ENCODE measurements around the gene ADAM8.

- TF ChIP-seq RFX5 (IDR thresholded peaks at IDR 0.05; ENCODE audit: low read depth, low read length) (no peak), POLR2A (IDR thresholded peaks at IDR 0.05; ENCODE audit: low read depth, low read length) (no peak), CTCF (conservative IDR thresholded peaks at IDR 0.05; ENCODE audit: low read depth, low read length) (no peak), RAD21 (IDR thresholded peaks at IDR 0.05; ENCODE audit: low read length) (no peak), NFE2L2 (IDR thresholded peaks at IDR 0.05; ENCODE audit: low read depth, low read length) (no peak), BHLHE40 (IDR thresholded peaks at IDR 0.05; ENCODE audit: low read depth, low read length) (no peak), CEBPB (IDR thresholded peaks at IDR 0.05; ENCODE audit: low read depth, low read length) (no peak)
Observed at GRCh38 chr10:133224756-133225372, 51.8 kb downstream of the ADAM8 start.
